PC-3 (cell line): ENCODE measurements around the gene CFAP97D2. TPM values are rescaled to one million over a fixed set of nuclear protein-coding genes. Genes with fewer than 3 reads are reported as not detected.
A peak's percentile ranks its signal among the peaks of the same experiment; 100 is the strongest.

ENCODE experiments used
- ATAC-seq: fragments of 200-7000 bp; cut with Tn5 transposase; 2 replicates; pipeline ENCODE4 v1.9.1; 2020; ENCODE audit warnings: mild to moderate bottlenecking, moderate library complexity
- BruUV-seq: library from RNA; stranded (reverse); fragments of 400-500 nt; replicated peaks from 2 replicates; lab custom pipeline; 2021; lab: Mats Ljungman, UMichigan
- CTCF ChIA-PET: fragments of 300-600 bp; sonication (Branson Sonifier 250); formaldehyde crosslinking; loops from one replicate; lab custom pipeline; 2022; ENCODE audit warnings: antibody characterized with exemption; lab: Charles Lee
- POLR2A ChIA-PET: fragments of 300-600 bp; sonication (Branson Sonifier 250); formaldehyde crosslinking; loops from one replicate; lab custom pipeline; 2022; ENCODE audit warnings: antibody characterized with exemption; ENCODE audit not compliant: unreplicated experiment; lab: Charles Lee
- DNase-seq: peaks from one replicate; pipeline ENCODE4 v3.0.0-alpha.2; 2015
- H2AFZ ChIP-seq: fragments of 300-600 bp; sonication (generic); 2 replicates; pipeline ENCODE4 v1.6.0; 2016; ENCODE audit warnings: antibody characterized with exemption, low read length
- H3F3A ChIP-seq: fragments of 300-600 bp; sonication (generic); one replicate; pipeline ENCODE4 v1.6.0; 2017; ENCODE audit warnings: antibody characterized with exemption, low read length, control low read depth, mild to moderate bottlenecking; ENCODE audit not compliant: unreplicated experiment
- H3K27ac ChIP-seq: fragments of 300-600 bp; sonication (generic); 2 replicates; pipeline ENCODE4 v1.5.1; 2016; ENCODE audit warnings: mild to moderate bottlenecking, low read length
- H3K27me3 ChIP-seq: fragments of 300-600 bp; sonication (generic); 2 replicates; pipeline ENCODE4 v1.6.1; 2016; ENCODE audit warnings: low read length, mixed read lengths
- H3K36me3 ChIP-seq: fragments of 300-600 bp; sonication (generic); 2 replicates; pipeline ENCODE4 v1.6.1; 2016; ENCODE audit warnings: low read depth, mixed run types, low read length, mixed read lengths
- H3K4me1 ChIP-seq: fragments of 300-600 bp; sonication (generic); 2 replicates; pipeline ENCODE4 v1.5.1; 2016; ENCODE audit warnings: low read length; ENCODE audit not compliant: insufficient read depth
- H3K4me2 ChIP-seq: fragments of 300-600 bp; sonication (generic); 2 replicates; pipeline ENCODE4 v1.6.0; 2016; ENCODE audit warnings: low read length
- H3K4me3 ChIP-seq: fragments of 300-600 bp; sonication (generic); 2 replicates; pipeline ENCODE4 v1.5.1; 2016; ENCODE audit warnings: mild to moderate bottlenecking, low read length, mixed read lengths
- H3K79me2 ChIP-seq: fragments of 300-600 bp; sonication (generic); 2 replicates; pipeline ENCODE4 v1.6.1; 2017; ENCODE audit warnings: low read length, mixed read lengths
- H3K9ac ChIP-seq: fragments of 300-600 bp; sonication (generic); 2 replicates; pipeline ENCODE4 v1.6.0; 2016; ENCODE audit warnings: mild to moderate bottlenecking, low read length
- H3K9me2 ChIP-seq: fragments of 300-600 bp; sonication (generic); replicated peaks from 2 replicates; pipeline ENCODE4 v1.6.1; 2016; ENCODE audit warnings: mixed run types, low read length, mixed read lengths
- H3K9me3 ChIP-seq: fragments of 300-600 bp; sonication (generic); 2 replicates; pipeline ENCODE4 v1.6.1; 2016; ENCODE audit warnings: low read length, mixed read lengths
- H4K20me1 ChIP-seq: fragments of 300-600 bp; sonication (generic); 2 replicates; pipeline ENCODE4 v1.6.1; 2016; ENCODE audit warnings: low read length, mixed read lengths
- CTCF ChIP-seq: fragments of 300-600 bp; sonication (generic); conservative IDR thresholded peaks from 2 replicates; pipeline ENCODE4 v1.5.1; 2017; ENCODE audit warnings: antibody characterized with exemption, low read depth, mild to moderate bottlenecking, low read length
- EZH2 ChIP-seq: fragments of 300-600 bp; sonication (generic); IDR thresholded peaks from one replicate; pipeline ENCODE4 v1.6.1; 2017; ENCODE audit warnings: antibody characterized with exemption, mild to moderate bottlenecking, low read length; ENCODE audit not compliant: unreplicated experiment
- EZH2phosphoT487 ChIP-seq: fragments of 300-600 bp; sonication (generic); IDR thresholded peaks from 2 replicates; pipeline ENCODE4 v1.6.1; 2018; ENCODE audit warnings: mild to moderate bottlenecking, antibody characterized with exemption, low read length, borderline replicate concordance
- intact Hi-C: fragments of 100-400 bp; cut with micrococcal nuclease; formaldehyde crosslinking; loops from 2 replicates; pipeline ENCODE4 v1.9.0; 2023
- total RNA-seq: library from RNA; depleted of rRNA; stranded (reverse); fragments of >200 nt; gene quantifications from 2 replicates; pipeline ENCODE4 v1.2.3, GENCODE V29; 2014

Gene CFAP97D2
- total RNA-seq, 1 experiment from 2014 or later = not detected

DNA sequence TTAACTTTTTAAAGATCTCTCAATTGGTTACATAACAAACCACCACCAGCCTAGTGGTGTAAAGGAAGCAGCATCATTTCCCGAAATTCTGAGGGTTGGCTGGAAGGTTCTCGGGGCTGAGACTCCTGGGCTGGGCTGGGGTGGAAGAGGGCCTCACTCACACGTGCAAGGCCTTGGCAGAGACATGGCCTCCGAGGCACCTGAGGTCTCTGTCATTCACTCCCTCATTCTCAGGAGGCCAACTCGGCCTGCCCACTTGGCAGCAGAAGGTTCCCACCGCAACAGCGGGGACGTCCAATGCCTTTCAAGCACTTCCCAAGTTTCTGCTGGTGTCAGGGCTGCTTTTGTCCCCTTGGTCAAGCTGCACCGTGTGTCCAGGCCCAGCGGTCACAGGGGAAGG lies 28.0 kb upstream of the CFAP97D2 start:
- H3K4me3 ChIP-seq = no peak overlapping the region
- no peaks in the 10 kb centered on the region for H3K27me3 ChIP-seq
- no TSS peak for BruUV-seq
- no peaks in the 10 kb centered on the region for H4K20me1 ChIP-seq
- H3K9ac ChIP-seq = no peak overlapping the region
- H3K4me1 ChIP-seq = peaks cover 15% of the 10 kb centered on the region
- no peak for DNase-seq
- ChIA-PET CTCF (no interaction called here), POLR2A (no interaction called here)
- peak overlapping the region; percentile 36; the same call in 1 of the 2 replicates for H3K4me2 ChIP-seq
- no peak overlapping the region for H2AFZ ChIP-seq
- no peaks in the 10 kb centered on the region for H3K9me3 ChIP-seq
- no peaks in the 10 kb centered on the region for H3K36me3 ChIP-seq
- H3F3A ChIP-seq = no peaks in the 10 kb centered on the region
- no peaks in the 10 kb centered on the region for H3K79me2 ChIP-seq
- H3K9me2 ChIP-seq = no peaks in the 10 kb centered on the region
- TF ChIP-seq CTCF (no peak), EZH2 (no peak), EZH2phosphoT487 (no peak)
- ATAC-seq = no peak
- intact Hi-C loops = loop anchor here (5.0 kb wide), 1 partner anchor 71 kb away; no protein-coding TSS in a partner anchor
- no peak overlapping the region for H3K27ac ChIP-seq

DNA sequence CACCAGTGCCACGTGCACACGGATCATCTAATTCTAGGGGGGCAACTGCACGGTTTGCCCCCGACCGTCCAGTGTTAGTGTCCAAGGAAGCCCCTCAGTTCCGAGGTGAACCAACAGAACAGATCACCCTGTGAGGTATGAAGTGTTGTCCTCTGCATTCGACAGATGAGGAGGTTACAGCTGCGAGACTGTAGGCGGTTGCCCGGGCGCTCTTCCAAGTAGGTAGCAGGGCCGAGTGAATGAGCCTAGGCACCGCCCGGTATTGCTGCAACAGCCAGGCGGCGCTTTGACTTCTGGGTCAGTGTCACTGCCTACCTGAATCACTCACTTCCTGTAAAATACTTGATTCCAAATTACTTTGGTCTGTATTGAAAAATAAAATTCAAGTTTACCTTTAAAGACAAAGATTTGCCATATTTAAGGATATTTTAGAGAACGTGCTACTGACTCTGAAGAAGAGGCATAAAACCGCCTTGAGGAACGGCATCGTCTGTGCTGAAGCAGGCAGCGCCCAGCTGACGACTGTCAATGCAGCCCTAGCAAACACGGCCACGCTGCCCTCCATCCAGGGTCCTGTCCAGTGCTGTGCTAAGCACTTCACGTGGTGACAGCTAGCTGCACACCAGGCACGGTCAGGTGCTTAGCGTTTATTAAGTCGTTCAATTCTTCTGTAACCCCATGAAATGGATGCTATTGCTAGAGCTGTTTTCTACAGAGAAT lies 27.3 kb upstream of the CFAP97D2 start:
- Histone ChIP-seq H3K4me3 (no peak overlapping the region), H3K9ac (no peak overlapping the region), H3K27ac (no peak overlapping the region), H3K79me2 (no peaks in the 10 kb centered on the region), H3F3A (no peaks in the 10 kb centered on the region), H3K4me2 (peak overlapping the region; percentile 36; the same call in 1 of the 2 replicates), H3K4me1 (peaks cover 15% of the 10 kb centered on the region), H3K36me3 (no peaks in the 10 kb centered on the region), H2AFZ (no peak overlapping the region), H4K20me1 (no peaks in the 10 kb centered on the region), H3K9me2 (no peaks in the 10 kb centered on the region), H3K27me3 (no peaks in the 10 kb centered on the region), H3K9me3 (no peaks in the 10 kb centered on the region)
- ATAC-seq (peak; percentile 91), DNase-seq (peak; percentile 84)
- ChIA-PET POLR2A (no interaction called here), CTCF (no interaction called here)
- intact Hi-C loops = loop anchor here (5.0 kb wide), 1 partner anchor 71 kb away; no protein-coding TSS in a partner anchor
- no TSS peak for BruUV-seq
- no peak; the same call in 1 of the 2 replicates for TF ChIP-seq CTCF
- no peak for TF ChIP-seq EZH2phosphoT487
- no peak for TF ChIP-seq EZH2

DNA sequence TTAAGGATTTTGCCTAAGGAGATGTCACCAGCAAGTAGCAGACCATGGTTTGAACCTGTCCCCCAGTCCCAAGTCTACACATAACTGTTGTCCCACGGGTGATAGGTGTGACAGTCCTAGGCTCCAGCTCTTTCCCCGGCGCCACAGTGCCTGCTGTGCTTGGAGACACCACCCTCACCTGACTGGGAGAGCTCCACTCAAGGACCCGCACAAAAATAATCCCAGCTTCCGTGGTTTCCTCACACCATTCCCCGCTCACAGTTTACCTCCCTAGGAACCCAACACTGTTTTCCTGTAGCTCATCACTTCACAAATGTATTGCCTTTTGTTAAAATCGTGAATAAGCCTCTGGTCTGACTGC lies 26.8 kb upstream of the CFAP97D2 start:
- H3K79me2 ChIP-seq = no peaks in the 10 kb centered on the region
- no peaks in the 10 kb centered on the region for H3K27me3 ChIP-seq
- peaks cover 15% of the 10 kb centered on the region for H3K4me1 ChIP-seq
- no peaks in the 10 kb centered on the region for H3K9me2 ChIP-seq
- DNase-seq = no peak
- TF ChIP-seq CTCF = no peak
- no peak for TF ChIP-seq EZH2phosphoT487
- no peaks in the 10 kb centered on the region for H3K36me3 ChIP-seq
- no TSS peak for BruUV-seq
- no peaks in the 10 kb centered on the region for H4K20me1 ChIP-seq
- ChIA-PET CTCF (no interaction called here), POLR2A (no interaction called here)
- intact Hi-C loops = loop anchor here (5.0 kb wide), 1 partner anchor 70 kb away; no protein-coding TSS in a partner anchor
- H3K4me3 ChIP-seq = no peak overlapping the region
- H3K4me2 ChIP-seq = no peak overlapping the region
- no peaks in the 10 kb centered on the region for H3K9me3 ChIP-seq
- no peaks in the 10 kb centered on the region for H3F3A ChIP-seq
- no peak overlapping the region for H3K9ac ChIP-seq
- H3K27ac ChIP-seq = no peak overlapping the region
- no peak for ATAC-seq
- H2AFZ ChIP-seq = no peak overlapping the region
